A673 (cell line): ENCODE data around the gene ADAMTS7.
"Not testable (repeated sequence)": the region's sequence is repeated elsewhere in the genome, so short reads cannot be mapped to it uniquely, and the experiment has no call there.

Experiments
- CTCF ChIP-seq: fragments of 300-800, 200-600 bp; sonication (generic); conservative IDR thresholded peaks from 2 replicates; pipeline ENCODE4 v1.5.1; 2017; ENCODE audit warnings: low read depth, mild to moderate bottlenecking, antibody characterized with exemption, low read length, moderate library complexity, mixed read lengths
- EZH2 ChIP-seq: fragments of 200-600 bp; sonication (generic); IDR thresholded peaks from 2 replicates; pipeline ENCODE4 v1.6.1; 2017; ENCODE audit warnings: borderline replicate concordance, low read depth, mild to moderate bottlenecking, mixed read lengths, antibody characterized with exemption, low read length; ENCODE audit not compliant: poor library complexity, severe bottlenecking

GRCh38 chr15:78737931-78738558 is 73.2 kb downstream of the ADAMTS7 start:
- TF ChIP-seq CTCF = peak; percentile 69
- TF ChIP-seq EZH2 = not testable (repeated sequence)
